B cell (primary cell): ENCODE measurements around the gene RNASET2. TPM values are rescaled to one million over a fixed set of nuclear protein-coding genes. Genes with fewer than 3 reads are reported as not detected.
"Not testable (repeated sequence)": the region's sequence is repeated elsewhere in the genome, so short reads cannot be mapped to it uniquely, and the experiment has no call there.

Experiments used
- ATAC-seq: fragments of 200-7000 bp; cut with Tn5 transposase; one replicate; pipeline ENCODE4 v1.10.0; 2021; ENCODE audit warnings: low read depth, mild to moderate bottlenecking, moderate number of reproducible peaks, moderate library complexity
- CTCF ChIA-PET: fragments of 350-600 bp; sonication (Branson Sonifier 250); formaldehyde crosslinking; loops from one replicate; lab custom pipeline; 2021; ENCODE audit warnings: antibody characterized with exemption, inconsistent platforms; lab: Charles Lee
- POLR2A ChIA-PET: fragments of 350-600 bp; sonication (Branson Sonifier 250); formaldehyde crosslinking; loops from one replicate; lab custom pipeline; 2021; ENCODE audit warnings: antibody characterized with exemption; lab: Charles Lee
- DNase-seq: peaks from one replicate; pipeline ENCODE4 v3.0.0; 2013
- H2AFZ ChIP-seq: 2 replicates; pipeline ENCODE4 v1.6.1; 2012; ENCODE audit warnings: mild to moderate bottlenecking, low read depth, low read length; ENCODE audit not compliant: insufficient read depth, poor library complexity, severe bottlenecking
- H3K27ac ChIP-seq, 2 donors: 1 replicate in 1 of 2; 2 replicates in 1 of 2; pipeline ENCODE4 v1.5.1; 2012 to 2013; ENCODE audit warnings: low read length in 2 of 2, mild to moderate bottlenecking in 2 of 2, moderate library complexity in 1 of 2
- H3K27me3 ChIP-seq, 4 experiments: fragments of 200-600 bp in 1 of 4; sonication (generic) in 1 of 4; replicated peaks in 1 of 4; 1 replicate in 2 of 4; 2 replicates in 2 of 4; pipeline versions ENCODE4 v1.6.1 to v1.7.0; 2013 to 2016; ENCODE audit warnings: low read length in 3 of 4, mild to moderate bottlenecking in 2 of 4, mixed read lengths in 1 of 4, moderate library complexity in 1 of 4; ENCODE audit not compliant: insufficient read depth in 4 of 4, control insufficient read depth in 3 of 4; ENCODE audit errors: control extremely low read depth in 1 of 4
- H3K36me3 ChIP-seq, 2 experiments: replicated peaks in 1 of 2; 1 replicate in 1 of 2; 2 replicates in 1 of 2; pipeline versions ENCODE4 v1.6.1 to v1.7.1; 2013; ENCODE audit warnings: low read length in 1 of 2; ENCODE audit not compliant: insufficient read depth in 2 of 2, control insufficient read depth in 1 of 2; ENCODE audit errors: control extremely low read depth in 1 of 2, extremely low read depth in 1 of 2
- H3K4me1 ChIP-seq, 2 donors: fragments of 200-600 bp in 1 of 2; sonication (generic) in 1 of 2; 1 replicate in 1 of 2; 2 replicates in 1 of 2; pipeline versions ENCODE4 v1.5.1 to v1.6.1; 2013 to 2017; ENCODE audit warnings: low read length in 2 of 2; ENCODE audit not compliant: control insufficient read depth in 2 of 2, insufficient read depth in 2 of 2
- H3K4me2 ChIP-seq: replicated peaks from 2 replicates; pipeline ENCODE3; 2012; ENCODE audit warnings: mild to moderate bottlenecking, low read depth, low read length; ENCODE audit not compliant: poor library complexity, severe bottlenecking
- H3K4me3 ChIP-seq, 5 experiments: fragments of 200-600 bp in 1 of 5; sonication (generic) in 1 of 5; 1 replicate in 3 of 5; 2 replicates in 2 of 5; pipeline versions ENCODE4 v1.5.1 to v1.7.0; 2011 to 2016; ENCODE audit warnings: low read length in 4 of 5, mild to moderate bottlenecking in 4 of 5, low read depth in 2 of 5, control low read depth in 1 of 5, moderate library complexity in 1 of 5; ENCODE audit not compliant: insufficient read depth in 1 of 5; ENCODE audit errors: control extremely low read depth in 1 of 5, extremely low read depth in 1 of 5
- H3K79me2 ChIP-seq: fragments of 200-600 bp; sonication (generic); one replicate; pipeline ENCODE4 v1.6.0; 2016; ENCODE audit warnings: low read length; ENCODE audit not compliant: control insufficient read depth, insufficient read depth
- H3K9ac ChIP-seq: fragments of 200-600 bp; sonication (generic); 2 replicates; pipeline ENCODE4 v1.6.1; 2017; ENCODE audit warnings: mild to moderate bottlenecking, low read length, moderate library complexity
- H3K9me3 ChIP-seq, 3 donors: one replicate each; pipeline versions ENCODE4 v1.6.1 to v1.7.1; 2013; ENCODE audit warnings: low read length in 2 of 3; ENCODE audit not compliant: control insufficient read depth in 2 of 3, insufficient read depth in 1 of 3; ENCODE audit errors: control extremely low read depth in 1 of 3
- H4K20me1 ChIP-seq: 2 replicates; pipeline ENCODE4 v1.6.0; 2012; ENCODE audit warnings: mild to moderate bottlenecking, low read length; ENCODE audit not compliant: insufficient read depth, control insufficient read depth, poor library complexity, severe bottlenecking
- H3K27ac Mint-ChIP-seq: one replicate; pipeline ENCODE4 v1.8.0; 2021; ENCODE audit warnings: mixed read lengths
- H3K27me3 Mint-ChIP-seq: one replicate; pipeline ENCODE4 v1.8.0; 2021; ENCODE audit warnings: mixed read lengths
- H3K4me1 Mint-ChIP-seq: one replicate; pipeline ENCODE4 v1.8.0; 2021; ENCODE audit warnings: mixed read lengths
- H3K4me3 Mint-ChIP-seq: one replicate; pipeline ENCODE4 v1.8.0; 2021; ENCODE audit warnings: mixed read lengths
- H3K9me3 Mint-ChIP-seq: one replicate; pipeline ENCODE4 v1.8.0; 2022; ENCODE audit warnings: mixed read lengths; ENCODE audit not compliant: insufficient read depth
- CTCF ChIP-seq: fragments of 200-600 bp; IDR thresholded peaks from one replicate; pipeline ENCODE4 v1.8.0; 2022; ENCODE audit warnings: antibody characterized with exemption, mild to moderate bottlenecking
- EZH2 ChIP-seq: IDR thresholded peaks from 2 replicates; pipeline ENCODE4 v1.6.1; 2012; ENCODE audit warnings: borderline replicate concordance, low read depth, mild to moderate bottlenecking, moderate library complexity, low read length; ENCODE audit not compliant: insufficient read depth, poor library complexity, severe bottlenecking
- WGBS: methylation state at CpG from one replicate; pipeline ENCODE4 v1.1.5; 2013; ENCODE audit warnings: missing lambda C conversion rate; ENCODE audit not compliant: insufficient coverage; 5-methylcytosine and 5-hydroxymethylcytosine counted together
- intact Hi-C: fragments of 100-400 bp; cut with micrococcal nuclease; formaldehyde crosslinking; loops from one replicate; pipeline ENCODE4 v1.10.0; 2022
- polyA plus RNA-seq: library from polyadenylated mRNA; depleted of rRNA; stranded (reverse); fragments of >200 nt; gene quantifications from 2 replicates; pipeline ENCODE4 v1.2.3, GENCODE V29; 2012
- total RNA-seq, 2 donors: library from RNA; stranded (reverse); fragments of 120-200 nt in 1 of 2; gene quantifications; 1 replicate in 1 of 2; 2 replicates in 1 of 2; pipeline versions ENCODE4 v1.2.3 to v1.2.4, GENCODE V29; 2013 to 2022

RNASET2 gene
- total and polyA plus RNA-seq, 2 donors (not counting 1 experiment from before 2014, with no cell fraction given), result 293 to 330 TPM

GRCh38 chr6:166914952-166915351 lies 41.4 kb downstream of the RNASET2 start:
- H3K4me1 Mint-ChIP-seq, result peaks cover 14% of the 10 kb centered on the region
- H4K20me1 ChIP-seq, H3K9ac ChIP-seq, DNase-seq, H3K27ac ChIP-seq, H3K4me3 Mint-ChIP-seq, ATAC-seq, POLR2A ChIA-PET, H3K36me3 ChIP-seq, H3K27ac Mint-ChIP-seq, intact Hi-C loops, H3K27me3 Mint-ChIP-seq, H3K79me2 ChIP-seq, H2AFZ ChIP-seq, H3K9me3 ChIP-seq, H3K4me3 ChIP-seq, H3K9me3 Mint-ChIP-seq, CTCF ChIA-PET, H3K4me1 ChIP-seq, H3K27me3 ChIP-seq, H3K4me2 ChIP-seq: not testable (repeated sequence)
- WGBS, result 80% methylated on average over 1 of the region's 3 CpGs

GRCh38 chr6:166911248-166911677 lies 45.1 kb downstream of the RNASET2 start:
- H2AFZ ChIP-seq, result no peak overlapping the region
- no peak for ATAC-seq
- ChIA-PET POLR2A (no interaction called here), CTCF (no interaction called here)
- intact Hi-C loops, result no loop called here
- H3K27ac ChIP-seq, result no peak overlapping the region
- H3K27ac Mint-ChIP-seq, result no peak overlapping the region
- WGBS, result no CpG with 5 or more reads among the region's 5 CpGs
- DNase-seq, result no peak
- H3K27me3 ChIP-seq, result no peaks in the 10 kb centered on the region
- no peaks in the 10 kb centered on the region for H3K27me3 Mint-ChIP-seq
- H3K9ac ChIP-seq, result no peak overlapping the region
- no peaks in the 10 kb centered on the region for H3K9me3 ChIP-seq
- peaks cover 47% of the 10 kb centered on the region for H3K4me1 Mint-ChIP-seq
- peaks cover 28 to 33% of the 10 kb centered on the region in 2 donors for H3K4me1 ChIP-seq
- no peak overlapping the region for H3K4me3 ChIP-seq
- H3K4me3 Mint-ChIP-seq, result no peak overlapping the region
- H3K4me2 ChIP-seq, result no peak overlapping the region
- no peaks in the 10 kb centered on the region for H3K9me3 Mint-ChIP-seq
- peaks cover 5% of the 10 kb centered on the region for H3K79me2 ChIP-seq
- TF ChIP-seq CTCF (no peak), EZH2 (no peak)
- no peaks in the 10 kb centered on the region for H4K20me1 ChIP-seq
- peaks cover 0 to 3% of the 10 kb centered on the region in 2 experiments for H3K36me3 ChIP-seq
